Smooth muscle cell (in vitro differentiated cells): ENCODE measurements around the gene ANKK1. TPM values are rescaled to one million over a fixed set of nuclear protein-coding genes. Genes with fewer than 3 reads are reported as not detected.

Experiments used
- DNase-seq: peaks from one replicate; lab custom pipeline; 2025; ENCODE audit not compliant: unreplicated experiment; lab: John Stamatoyannopoulos, UW
- H2AFZ ChIP-seq: fragments of 200-600 bp; sonication (generic); 2 replicates; pipeline ENCODE4 v1.6.0; 2016; ENCODE audit warnings: antibody characterized with exemption, low read depth, mild to moderate bottlenecking
- H3F3A ChIP-seq: fragments of 200-600 bp; sonication (generic); 2 replicates; pipeline ENCODE4 v1.6.0; 2017; ENCODE audit warnings: antibody characterized with exemption, low read depth
- H3K27ac ChIP-seq: fragments of 200-600 bp; sonication (generic); 2 replicates; pipeline ENCODE4 v1.5.1; 2016; ENCODE audit warnings: low read depth, mild to moderate bottlenecking
- H3K27me3 ChIP-seq: fragments of 200-600 bp; sonication (generic); 2 replicates; pipeline ENCODE4 v1.6.1; 2016; ENCODE audit warnings: low read depth, mild to moderate bottlenecking
- H3K36me3 ChIP-seq: fragments of 200-600 bp; sonication (generic); 2 replicates; pipeline ENCODE4 v1.5.1; 2016; ENCODE audit warnings: low read depth
- H3K4me1 ChIP-seq: fragments of 200-600 bp; sonication (generic); 2 replicates; pipeline ENCODE4 v1.5.1; 2016; ENCODE audit warnings: low read depth
- H3K4me2 ChIP-seq: fragments of 200-600 bp; sonication (generic); 2 replicates; pipeline ENCODE4 v1.6.0; 2016; ENCODE audit warnings: mild to moderate bottlenecking
- H3K4me3 ChIP-seq: fragments of 200-600 bp; sonication (generic); 2 replicates; pipeline ENCODE4 v1.5.1; 2016; ENCODE audit warnings: mild to moderate bottlenecking
- H3K79me2 ChIP-seq: fragments of 200-600 bp; sonication (generic); 2 replicates; pipeline ENCODE4 v1.6.0; 2016; ENCODE audit warnings: low read depth, mild to moderate bottlenecking
- H3K9ac ChIP-seq: fragments of 200-600 bp; sonication (generic); 2 replicates; pipeline ENCODE4 v1.6.0; 2016; ENCODE audit warnings: low read depth
- H3K9me3 ChIP-seq: fragments of 200-600 bp; sonication (generic); replicated peaks from 2 replicates; pipeline ENCODE4 v1.5.1; 2016; ENCODE audit warnings: low read depth
- H4K20me1 ChIP-seq: fragments of 200-600 bp; sonication (generic); 2 replicates; pipeline ENCODE4 v1.6.0; 2016; ENCODE audit warnings: low read depth
- WGBS: methylation state at CpG from one replicate; pipeline ENCODE4 v1.1.7; 2016; ENCODE audit warnings: low lambda C conversion rate; 5-methylcytosine and 5-hydroxymethylcytosine counted together
- polyA plus RNA-seq: library from polyadenylated mRNA; unstranded; fragments of >200 nt; fragmentation: Nextera tagmentation; extraction: Ambion mirVana; gene quantifications from 2 replicates; pipeline ENCODE4 v1.2.1, GENCODE V29; 2016
- total RNA-seq: library from RNA; depleted of rRNA; stranded (reverse); fragments of >200 nt; gene quantifications from 2 replicates; pipeline ENCODE4 v1.2.3, GENCODE V29; 2014
- TF ChIP-seq, protein P1 (sequence below): fragments of 200-600 bp; sonication (generic); IDR thresholded peaks from 2 replicates; pipeline ENCODE4 v1.5.1; 2017; ENCODE audit warnings: borderline replicate concordance, mild to moderate bottlenecking, antibody characterized with exemption; ENCODE audit not compliant: insufficient read depth, poor library complexity, severe bottlenecking

The ANKK1 gene
- total and polyA plus RNA-seq, 2 experiments from 2014 or later, result not detected

DNA sequence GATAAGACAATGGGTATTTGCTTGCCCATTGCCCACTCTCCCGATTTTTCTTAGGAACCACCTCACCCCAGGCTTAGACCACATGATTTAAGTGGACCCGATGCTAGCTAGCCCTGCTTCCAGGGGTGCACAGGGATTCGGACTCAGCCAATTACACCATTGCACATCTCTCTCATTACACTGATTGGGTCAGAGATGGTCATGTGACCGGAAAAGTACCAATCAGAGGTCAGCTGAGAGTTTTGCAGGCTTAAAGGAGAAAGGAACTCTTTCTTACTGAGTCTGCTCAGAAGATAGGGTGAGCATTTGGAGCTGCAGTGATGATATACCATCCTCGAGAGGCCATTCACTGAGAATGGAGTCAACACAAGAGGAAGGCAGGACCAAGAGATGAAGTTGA, 12.2 kb upstream of the ANKK1 start:
- no peak overlapping the region for H3K9ac ChIP-seq
- H3K4me1 ChIP-seq, result peaks cover 6% of the 10 kb centered on the region
- DNase-seq, result no peak
- H3K4me2 ChIP-seq, result no peak overlapping the region
- no peaks in the 10 kb centered on the region for H4K20me1 ChIP-seq
- 93% methylated on average over 5 of the region's 5 CpGs for WGBS
- no peak overlapping the region for H2AFZ ChIP-seq
- H3K27me3 ChIP-seq, result no peaks in the 10 kb centered on the region
- no peaks in the 10 kb centered on the region for H3K36me3 ChIP-seq
- no peaks in the 10 kb centered on the region for H3K9me3 ChIP-seq
- H3F3A ChIP-seq, result peaks cover 4% of the 10 kb centered on the region
- H3K27ac ChIP-seq, result no peak overlapping the region
- H3K4me3 ChIP-seq, result no peak overlapping the region
- no peaks in the 10 kb centered on the region for H3K79me2 ChIP-seq
- TF ChIP-seq, protein P1, sequence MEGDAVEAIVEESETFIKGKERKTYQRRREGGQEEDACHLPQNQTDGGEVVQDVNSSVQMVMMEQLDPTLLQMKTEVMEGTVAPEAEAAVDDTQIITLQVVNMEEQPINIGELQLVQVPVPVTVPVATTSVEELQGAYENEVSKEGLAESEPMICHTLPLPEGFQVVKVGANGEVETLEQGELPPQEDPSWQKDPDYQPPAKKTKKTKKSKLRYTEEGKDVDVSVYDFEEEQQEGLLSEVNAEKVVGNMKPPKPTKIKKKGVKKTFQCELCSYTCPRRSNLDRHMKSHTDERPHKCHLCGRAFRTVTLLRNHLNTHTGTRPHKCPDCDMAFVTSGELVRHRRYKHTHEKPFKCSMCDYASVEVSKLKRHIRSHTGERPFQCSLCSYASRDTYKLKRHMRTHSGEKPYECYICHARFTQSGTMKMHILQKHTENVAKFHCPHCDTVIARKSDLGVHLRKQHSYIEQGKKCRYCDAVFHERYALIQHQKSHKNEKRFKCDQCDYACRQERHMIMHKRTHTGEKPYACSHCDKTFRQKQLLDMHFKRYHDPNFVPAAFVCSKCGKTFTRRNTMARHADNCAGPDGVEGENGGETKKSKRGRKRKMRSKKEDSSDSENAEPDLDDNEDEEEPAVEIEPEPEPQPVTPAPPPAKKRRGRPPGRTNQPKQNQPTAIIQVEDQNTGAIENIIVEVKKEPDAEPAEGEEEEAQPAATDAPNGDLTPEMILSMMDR, result no peak

DNA sequence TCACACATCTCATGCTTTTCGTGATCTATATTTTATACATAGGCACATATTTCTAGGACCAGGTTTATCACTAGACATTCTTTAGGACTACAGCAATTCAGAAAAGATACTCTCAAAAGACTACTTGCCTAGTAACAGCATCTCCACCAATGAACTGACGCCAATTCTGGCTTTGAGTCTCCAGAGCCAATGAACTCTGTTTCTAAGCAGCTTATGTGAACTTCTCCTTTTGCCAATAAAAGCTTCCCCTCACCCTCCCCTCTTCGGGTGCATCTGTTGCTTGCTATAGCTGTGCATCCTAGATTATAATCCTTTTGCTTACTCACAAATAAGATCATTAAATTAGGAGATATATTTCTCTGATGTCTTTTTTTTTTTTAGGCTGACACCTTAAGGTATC, 11.4 kb upstream of the ANKK1 start:
- no peak for DNase-seq
- H3K79me2 ChIP-seq, result no peaks in the 10 kb centered on the region
- no peaks in the 10 kb centered on the region for H3K27me3 ChIP-seq
- no peaks in the 10 kb centered on the region for H3K36me3 ChIP-seq
- no peak overlapping the region for H3K9ac ChIP-seq
- TF ChIP-seq, protein P1, result no peak
- no peak overlapping the region for H3K4me2 ChIP-seq
- no peak overlapping the region for H3K4me3 ChIP-seq
- no peaks in the 10 kb centered on the region for H3K9me3 ChIP-seq
- H3F3A ChIP-seq, result peaks cover 4% of the 10 kb centered on the region
- H3K4me1 ChIP-seq, result peaks cover 6% of the 10 kb centered on the region
- WGBS, result 86% methylated on average over 3 of the region's 3 CpGs
- H3K27ac ChIP-seq, result no peak overlapping the region
- no peaks in the 10 kb centered on the region for H4K20me1 ChIP-seq
- no peak overlapping the region for H2AFZ ChIP-seq

GRCh38 chr11:113377681-113378412, 9.7 kb upstream of the ANKK1 start:
- no peak for DNase-seq
- WGBS, result 64% methylated on average over 7 of the region's 7 CpGs
- Histone ChIP-seq H3K9ac (no peak overlapping the region), H3K4me3 (no peak overlapping the region), H2AFZ (no peak overlapping the region), H3F3A (peaks cover 3% of the 10 kb centered on the region), H3K27me3 (peaks cover 3% of the 10 kb centered on the region), H3K4me2 (no peak overlapping the region), H4K20me1 (no peaks in the 10 kb centered on the region), H3K27ac (no peak overlapping the region), H3K79me2 (no peaks in the 10 kb centered on the region), H3K36me3 (no peaks in the 10 kb centered on the region), H3K4me1 (peaks cover 6% of the 10 kb centered on the region), H3K9me3 (no peaks in the 10 kb centered on the region)
- TF ChIP-seq, protein P1, result no peak

DNA sequence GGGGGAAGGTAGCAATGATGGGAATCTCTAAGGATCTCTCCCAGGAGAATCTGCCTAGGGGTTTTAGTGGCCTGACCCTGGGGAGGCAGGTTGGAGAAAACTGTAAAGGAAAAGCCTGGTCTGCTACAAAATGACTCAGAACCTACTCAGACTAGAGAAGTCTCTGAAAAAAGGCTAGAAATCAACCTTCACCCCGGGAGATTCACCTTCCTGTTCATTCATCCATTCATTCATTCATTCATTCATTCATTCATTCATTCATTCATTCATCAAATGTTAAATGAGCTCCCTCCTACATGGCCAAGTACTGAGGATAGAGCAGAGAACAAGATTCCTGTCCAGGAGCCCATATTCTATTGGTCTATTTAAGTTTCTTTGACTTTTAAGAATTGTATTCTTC, 8.9 kb upstream of the ANKK1 start:
- Histone ChIP-seq H3K27ac (no peak overlapping the region), H4K20me1 (no peaks in the 10 kb centered on the region), H2AFZ (no peak overlapping the region), H3F3A (no peaks in the 10 kb centered on the region), H3K27me3 (peaks cover 3% of the 10 kb centered on the region), H3K36me3 (no peaks in the 10 kb centered on the region), H3K79me2 (no peaks in the 10 kb centered on the region), H3K9ac (no peak overlapping the region), H3K4me2 (no peak overlapping the region), H3K9me3 (no peaks in the 10 kb centered on the region), H3K4me3 (no peak overlapping the region), H3K4me1 (peaks cover 6% of the 10 kb centered on the region)
- 71% methylated on average over 1 of the region's 1 CpG for WGBS
- DNase-seq, result no peak
- TF ChIP-seq, protein P1, result no peak
